GM21515 (cell line): Measurements from ENCODE around the gene RPL10A.

Source experiments
- ATAC-seq: cut with Tn5 transposase; IDR thresholded peaks from one replicate; pipeline ENCODE4 v1.9.1; 2021; ENCODE audit not compliant: unreplicated experiment

Gene RPL10A

DNA sequence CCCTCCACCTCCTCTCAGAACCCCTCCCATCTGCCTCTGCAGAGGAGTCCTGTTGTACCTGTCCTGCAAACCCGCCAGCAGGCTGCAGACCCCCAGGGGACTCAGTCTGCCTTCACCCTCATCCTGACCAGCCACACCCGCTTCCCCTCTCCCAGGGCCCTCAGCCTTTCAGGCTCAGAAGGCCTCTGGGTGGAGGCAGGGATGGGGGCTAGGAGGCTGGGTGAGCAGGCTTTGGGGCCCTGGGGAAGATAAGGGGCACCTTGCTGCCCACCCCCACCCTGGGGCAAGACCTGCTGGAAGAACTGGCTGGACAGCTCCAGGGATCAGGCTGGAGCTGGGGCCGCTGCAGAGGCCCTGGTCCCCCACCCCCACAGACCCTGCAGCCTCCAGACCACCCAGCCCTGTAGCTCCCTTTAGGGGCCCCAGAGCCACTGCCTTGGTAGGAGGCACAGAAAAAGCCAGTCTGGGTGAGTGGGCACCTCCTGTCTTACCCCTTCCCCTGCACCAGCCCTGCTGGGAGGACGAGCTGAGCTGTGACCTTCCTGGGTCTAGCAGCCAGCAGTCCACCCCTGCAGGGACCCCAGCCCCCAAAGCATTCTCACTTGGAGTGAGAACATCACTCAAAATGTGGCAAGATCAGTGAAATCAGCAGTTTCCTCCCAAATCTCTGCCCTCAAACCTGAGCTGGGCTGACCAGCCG lies 23.5 kb downstream of the RPL10A start:
- ATAC-seq, result no peak

DNA sequence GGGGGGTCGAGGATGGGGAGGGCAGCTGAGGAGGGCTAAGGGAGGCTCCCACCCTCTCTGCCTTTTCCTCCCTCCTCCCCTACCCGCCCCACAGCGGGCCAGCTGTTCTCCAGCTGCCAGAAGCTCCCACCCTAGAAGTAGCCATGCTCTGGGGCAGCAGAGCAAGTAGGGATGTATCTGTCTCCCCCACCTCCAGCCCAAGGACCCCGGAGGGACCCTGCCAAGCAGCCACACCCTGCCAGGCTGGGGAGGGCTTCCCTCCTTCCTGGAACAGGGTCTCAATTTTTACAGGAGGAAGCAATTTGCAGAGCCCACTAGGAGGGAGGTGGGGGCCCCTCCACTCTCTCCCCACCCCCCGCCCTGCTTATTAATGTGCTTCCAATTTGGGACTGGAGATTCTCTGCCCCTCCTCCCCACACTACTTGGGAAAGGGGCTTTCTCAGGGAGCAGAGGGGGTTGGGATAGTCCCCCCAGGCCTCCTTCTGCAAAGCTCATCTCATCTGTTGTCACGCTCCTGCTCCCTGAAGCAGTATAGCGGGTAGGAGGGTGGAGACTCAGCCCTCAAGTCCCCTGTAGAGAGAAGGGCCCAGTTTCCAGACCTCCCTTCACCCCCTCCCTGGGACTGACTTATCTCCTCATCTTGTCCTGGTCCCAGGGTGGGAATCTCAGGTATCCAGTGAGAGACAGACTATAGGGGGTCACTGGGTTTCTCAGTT lies 24.2 kb downstream of the RPL10A start:
- ATAC-seq, result no peak

GRCh38 chr6:35492974-35493284 lies 24.7 kb downstream of the RPL10A start:
- ATAC-seq, result no peak

GRCh38 chr6:35493307-35493983 lies 25.2 kb downstream of the RPL10A start:
- no peak for ATAC-seq

- no peak for ATAC-seq
Measured at GRCh38 chr6:35494161-35494563, 26.0 kb downstream of the RPL10A start.

GRCh38 chr6:35495258-35496035 lies 27.2 kb downstream of the RPL10A start:
- no peak for ATAC-seq

- ATAC-seq, result no peak
Measured at GRCh38 chr6:35496036-35496840, 28.0 kb downstream of the RPL10A start.

GRCh38 chr6:35496841-35497570 lies 28.8 kb downstream of the RPL10A start, which contains the start of gene TEAD3:
TEAD3 (minus strand) TSS chr6:35497079.
- ATAC-seq, result no peak

GRCh38 chr6:35497571-35498421 lies 29.6 kb downstream of the RPL10A start:
- ATAC-seq, result no peak

DNA sequence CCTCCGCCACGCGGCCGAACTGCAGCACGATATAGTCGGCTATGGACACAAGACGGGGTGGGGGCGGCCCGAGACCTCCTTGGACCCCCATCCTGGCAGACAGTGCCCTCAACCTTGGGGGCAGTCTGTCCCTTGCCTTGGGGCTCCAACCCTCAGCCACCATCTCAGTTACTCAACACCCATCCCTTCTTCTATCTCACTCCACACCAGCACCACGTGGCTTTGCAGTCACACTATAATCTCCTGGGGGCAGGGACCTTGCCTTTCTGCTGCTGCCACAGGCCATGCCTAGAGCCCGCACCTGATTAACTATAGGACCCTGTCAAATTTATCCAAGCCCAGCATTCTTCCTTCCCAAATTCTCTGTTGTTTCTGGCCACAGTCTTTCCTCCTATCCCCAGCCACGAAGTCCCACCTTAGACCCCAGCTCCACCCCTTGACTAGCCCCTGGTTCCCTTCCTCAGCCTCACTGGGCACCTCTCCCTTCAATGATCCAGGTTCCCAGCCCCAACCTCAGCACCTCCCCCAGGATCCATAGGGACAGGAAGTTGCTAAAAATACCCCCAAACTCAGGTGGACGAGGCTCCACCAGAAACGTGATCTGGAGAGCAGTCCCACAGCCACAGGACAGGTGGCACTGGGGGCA lies 30.3 kb downstream of the RPL10A start:
- ATAC-seq, result no peak

DNA sequence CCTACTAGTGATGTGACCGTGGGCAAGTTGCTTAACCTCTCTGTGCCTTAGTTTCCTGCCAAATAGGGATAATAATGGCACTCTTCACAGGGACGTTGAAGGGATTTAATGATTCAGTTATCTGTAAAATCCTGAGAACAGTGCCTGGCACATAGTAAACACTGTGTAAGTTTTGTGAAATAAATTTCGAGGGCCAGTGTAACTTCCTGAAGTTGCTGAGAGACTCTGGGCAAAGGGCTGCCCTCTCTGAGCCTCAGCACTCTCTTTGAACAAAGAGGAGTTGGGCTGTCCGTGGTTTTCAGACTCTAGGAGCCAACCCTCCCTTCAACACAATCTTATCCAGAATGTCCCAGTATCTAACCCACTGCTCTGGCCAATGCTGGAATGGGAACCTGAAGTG lies 31.2 kb downstream of the RPL10A start:
- ATAC-seq, result no peak

DNA sequence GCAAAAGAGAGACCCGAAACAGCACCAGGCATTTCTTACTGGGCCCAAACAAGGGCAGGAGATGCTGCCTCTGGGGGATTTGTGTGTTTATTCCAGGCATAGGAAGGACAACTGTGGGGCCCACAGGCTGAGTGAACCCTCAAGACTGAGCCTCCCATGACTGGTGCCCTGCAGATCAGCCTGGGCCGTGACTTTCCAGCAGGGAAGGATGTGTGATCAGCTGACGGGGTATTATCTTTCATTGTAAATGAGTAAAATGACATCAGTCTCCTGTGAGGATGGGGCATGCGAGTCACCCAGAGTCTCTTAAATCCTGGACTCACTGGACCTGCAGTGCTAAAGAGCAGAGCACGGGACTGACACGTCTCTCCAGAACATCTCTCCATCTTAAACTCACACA lies 32.6 kb downstream of the RPL10A start:
- no peak for ATAC-seq

- ATAC-seq, result no peak
Measured at GRCh38 chr6:35501784-35502183, 33.6 kb downstream of the RPL10A start.

GRCh38 chr6:35503534-35503933 lies 35.3 kb downstream of the RPL10A start:
- no peak for ATAC-seq

- ATAC-seq, result no peak
Measured at GRCh38 chr6:35505999-35506412, 37.8 kb downstream of the RPL10A start.

DNA sequence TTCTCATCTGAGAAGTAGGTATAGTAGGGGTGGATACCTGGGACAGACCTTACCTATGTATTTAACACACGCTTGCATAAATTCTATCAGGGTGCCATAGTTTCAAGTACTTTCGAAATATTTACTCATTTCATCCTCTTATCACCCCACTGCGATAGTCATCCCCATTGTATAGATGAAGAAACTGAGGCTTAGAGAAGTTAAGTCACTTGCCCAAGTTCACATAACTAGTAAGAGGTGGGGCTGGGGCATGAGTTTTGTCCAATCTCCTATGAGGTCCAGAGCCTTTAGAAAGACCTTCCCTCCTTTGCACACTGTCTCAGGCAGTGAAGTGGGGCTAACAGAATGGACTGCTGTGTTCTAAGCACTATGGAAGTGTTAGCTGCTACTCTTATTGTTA lies 38.3 kb downstream of the RPL10A start:
- no peak for ATAC-seq

GRCh38 chr6:35507221-35507620 lies 39.0 kb downstream of the RPL10A start:
- ATAC-seq, result no peak

- no peak for ATAC-seq
Measured at GRCh38 chr6:35508027-35508426, 39.8 kb downstream of the RPL10A start.

- no peak for ATAC-seq
Measured at GRCh38 chr6:35508542-35508941, 40.3 kb downstream of the RPL10A start.
